Activated B cell treated with CpG ODN at 0.5 μM for 24 hours (primary cell): ENCODE results near the gene IL15RA. TPM values are rescaled to one million over a fixed set of nuclear protein-coding genes. Genes with fewer than 3 reads are reported as not detected.

ENCODE experiments used
- ATAC-seq: fragments of 200-7000 bp; cut with Tn5 transposase; one replicate; pipeline ENCODE4 v1.10.0; 2021; ENCODE audit warnings: low read depth, mild to moderate bottlenecking, moderate library complexity
- CTCF ChIA-PET: fragments of 350-600 bp; sonication (Branson Sonifier 250); formaldehyde crosslinking; loops from one replicate; lab custom pipeline; 2021; ENCODE audit warnings: antibody characterized with exemption; lab: Charles Lee
- POLR2A ChIA-PET: fragments of 350-600 bp; sonication (Branson Sonifier 250); formaldehyde crosslinking; loops from one replicate; lab custom pipeline; 2021; ENCODE audit warnings: antibody characterized with exemption; lab: Charles Lee
- DNase-seq: peaks from one replicate; pipeline ENCODE4 v3.0.0; 2022
- H3K27ac Mint-ChIP-seq: one replicate; pipeline ENCODE4 v1.8.0; 2020; ENCODE audit warnings: mixed read lengths
- H3K27me3 Mint-ChIP-seq: one replicate; pipeline ENCODE4 v1.8.0; 2021; ENCODE audit warnings: mixed read lengths
- H3K36me3 Mint-ChIP-seq: one replicate; pipeline ENCODE4 v1.8.0; 2021; ENCODE audit warnings: low read depth, mixed read lengths
- H3K4me1 Mint-ChIP-seq: one replicate; pipeline ENCODE4 v1.8.0; 2021; ENCODE audit warnings: mixed read lengths
- H3K4me3 Mint-ChIP-seq: one replicate; pipeline ENCODE4 v1.8.0; 2020; ENCODE audit warnings: mild to moderate bottlenecking, mixed read lengths
- H3K9me3 Mint-ChIP-seq: one replicate; pipeline ENCODE4 v1.8.0; 2020; ENCODE audit warnings: mixed read lengths
- CTCF ChIP-seq: fragments of 200-600 bp; IDR thresholded peaks from one replicate; pipeline ENCODE4 v1.8.0; 2022; ENCODE audit warnings: antibody characterized with exemption, mild to moderate bottlenecking
- intact Hi-C: fragments of 100-400 bp; cut with micrococcal nuclease; formaldehyde crosslinking; loops from one replicate; pipeline ENCODE4 v1.15.1; 2024
- total RNA-seq: library from RNA; stranded (reverse); gene quantifications from 2 replicates; pipeline ENCODE4 v1.2.3, GENCODE V29; 2022

Gene IL15RA
- total RNA-seq, 1 donor from 2014 or later: 19.1 TPM

GRCh38 chr10:5958675-5959074 lies 18.7 kb downstream of the IL15RA start:
- ChIA-PET CTCF (interaction anchor here (1.1 kb wide), 1 partner anchor 10 kb away, joined by 3 read pairs; no protein-coding TSS in a partner anchor), POLR2A (no interaction called here)
- H3K27ac Mint-ChIP-seq: no peak overlapping the region

GRCh38 chr10:5958077-5958476 lies 19.3 kb downstream of the IL15RA start:
- Mint-ChIP-seq H3K27ac (no peak overlapping the region), H3K36me3 (peaks cover 49% of the 10 kb centered on the region), H3K4me1 (no peaks in the 10 kb centered on the region), H3K9me3 (no peaks in the 10 kb centered on the region), H3K27me3 (no peaks in the 10 kb centered on the region), H3K4me3 (no peak overlapping the region)
- CTCF ChIA-PET: no interaction called here
- DNase-seq (no peak), ATAC-seq (no peak)
- intact Hi-C loops: no loop called here
- POLR2A ChIA-PET: no interaction called here
- no peak for TF ChIP-seq CTCF

More at GRCh38 chr10:5958675-5959074, 18.7 kb downstream of the IL15RA start:
- peaks cover 49% of the 10 kb centered on the region for H3K36me3 Mint-ChIP-seq
- H3K9me3 Mint-ChIP-seq: no peaks in the 10 kb centered on the region
- intact Hi-C loops: no loop called here
- TF ChIP-seq CTCF: no peak
- no peak for DNase-seq
- no peaks in the 10 kb centered on the region for H3K4me1 Mint-ChIP-seq
- no peak for ATAC-seq
- H3K4me3 Mint-ChIP-seq: no peak overlapping the region
- H3K27me3 Mint-ChIP-seq: no peaks in the 10 kb centered on the region

- Mint-ChIP-seq H3K9me3 (no peaks in the 10 kb centered on the region), H3K36me3 (peaks cover 49% of the 10 kb centered on the region), H3K27ac (no peak overlapping the region), H3K4me3 (no peak overlapping the region), H3K4me1 (no peaks in the 10 kb centered on the region), H3K27me3 (no peaks in the 10 kb centered on the region)
- ATAC-seq (no peak), DNase-seq (no peak)
- no peak for TF ChIP-seq CTCF
- intact Hi-C loops: no loop called here
- ChIA-PET POLR2A (no interaction called here), CTCF (no interaction called here)
These were observed 21.0 kb downstream of the IL15RA start for GRCh38 chr10:5956146-5956936.

- Mint-ChIP-seq H3K27me3 (no peaks in the 10 kb centered on the region), H3K4me3 (no peak overlapping the region), H3K9me3 (no peaks in the 10 kb centered on the region), H3K27ac (no peak overlapping the region), H3K4me1 (no peaks in the 10 kb centered on the region), H3K36me3 (peaks cover 34% of the 10 kb centered on the region)
- POLR2A ChIA-PET: no interaction called here
- DNase-seq (no peak), ATAC-seq (no peak)
- TF ChIP-seq CTCF: no peak
- CTCF ChIA-PET: no interaction called here
- intact Hi-C loops: no loop called here
These were observed 23.7 kb downstream of the IL15RA start for GRCh38 chr10:5953676-5954075.

- ATAC-seq: no peak
- Mint-ChIP-seq H3K27me3 (no peaks in the 10 kb centered on the region), H3K4me1 (no peaks in the 10 kb centered on the region), H3K4me3 (no peak overlapping the region), H3K36me3 (peaks cover 29% of the 10 kb centered on the region), H3K27ac (no peak overlapping the region), H3K9me3 (no peaks in the 10 kb centered on the region)
- ChIA-PET POLR2A (interaction anchor here (0.7 kb wide), 1 partner anchor 23 kb away, joined by 3 read pairs; no protein-coding TSS in a partner anchor), CTCF (no interaction called here)
- TF ChIP-seq CTCF: no peak
- intact Hi-C loops: no loop called here
- DNase-seq: no peak
These were observed 24.5 kb downstream of the IL15RA start for GRCh38 chr10:5952731-5953385.
